Ishikawa (cell line): ENCODE data around the gene CDK19.

ENCODE experiments used
- CEBPB ChIP-seq: IDR thresholded peaks from 2 replicates; pipeline ENCODE4 v1.6.1; 2012
- CREB1 ChIP-seq: IDR thresholded peaks from 2 replicates; pipeline ENCODE4 v1.6.1; 2012; ENCODE audit warnings: low read depth
- EGR1 ChIP-seq: IDR thresholded peaks from 2 replicates; pipeline ENCODE4 v1.6.1; 2012
- EP300 ChIP-seq: IDR thresholded peaks from 2 replicates; pipeline ENCODE4 v1.6.1; 2012; ENCODE audit warnings: borderline replicate concordance
- FOXM1 ChIP-seq: IDR thresholded peaks from 2 replicates; pipeline ENCODE4 v1.6.1; 2012; ENCODE audit warnings: low read depth, borderline replicate concordance
- MAX ChIP-seq: IDR thresholded peaks from 2 replicates; pipeline ENCODE4 v1.6.1; 2012
- NFIC ChIP-seq: IDR thresholded peaks from 2 replicates; pipeline ENCODE4 v1.6.1; 2012
- RAD21 ChIP-seq: IDR thresholded peaks from 2 replicates; pipeline ENCODE4 v1.6.1; 2012; ENCODE audit warnings: low read depth
- REST ChIP-seq: IDR thresholded peaks from 2 replicates; pipeline ENCODE4 v1.6.1; 2012; ENCODE audit warnings: low read depth, mild to moderate bottlenecking
- TAF1 ChIP-seq: IDR thresholded peaks from 2 replicates; pipeline ENCODE4 v1.6.1; 2012; ENCODE audit warnings: low read depth, mild to moderate bottlenecking
- TCF12 ChIP-seq: IDR thresholded peaks from 2 replicates; pipeline ENCODE4 v1.6.1; 2012; ENCODE audit warnings: low read depth
- TEAD4 ChIP-seq: IDR thresholded peaks from 2 replicates; pipeline ENCODE4 v1.6.1; 2012
- USF1 ChIP-seq: IDR thresholded peaks from 2 replicates; pipeline ENCODE4 v1.6.1; 2012
- YY1 ChIP-seq: IDR thresholded peaks from 2 replicates; pipeline ENCODE4 v1.6.1; 2012; ENCODE audit warnings: low read depth
- ZBTB7A ChIP-seq: IDR thresholded peaks from 2 replicates; pipeline ENCODE4 v1.6.1; 2012; ENCODE audit warnings: low read depth

Gene CDK19

GRCh38 chr6:110566346-110567125 is 248.7 kb downstream of the CDK19 start:
- TF ChIP-seq USF1 (no peak), ZBTB7A (no peak), EGR1 (no peak), CREB1 (no peak), CEBPB (no peak), RAD21 (no peak), TCF12 (no peak), TAF1 (no peak), TEAD4 (no peak)

- no peak for TF ChIP-seq EP300
- TF ChIP-seq ZBTB7A: no peak
- TF ChIP-seq REST: no peak
- no peak for TF ChIP-seq USF1
- TF ChIP-seq FOXM1: no peak
- no peak for TF ChIP-seq MAX
- no peak for TF ChIP-seq EGR1
- TF ChIP-seq TAF1: no peak
- no peak for TF ChIP-seq NFIC
- no peak for TF ChIP-seq TCF12
- TF ChIP-seq CREB1: no peak
- TF ChIP-seq RAD21: no peak
- TF ChIP-seq TEAD4: no peak
- no peak for TF ChIP-seq CEBPB
- no peak for TF ChIP-seq YY1
These were observed 250.4 kb downstream of the CDK19 start for GRCh38 chr6:110564703-110565421.

GRCh38 chr6:110563711-110564110 is 251.6 kb downstream of the CDK19 start:
- no peak for TF ChIP-seq MAX
- TF ChIP-seq FOXM1: no peak
- TF ChIP-seq EGR1: no peak
- TF ChIP-seq EP300: no peak
- no peak for TF ChIP-seq CEBPB
- no peak for TF ChIP-seq TAF1
- no peak for TF ChIP-seq CREB1
- no peak for TF ChIP-seq REST
- TF ChIP-seq YY1: no peak
- no peak for TF ChIP-seq ZBTB7A
- TF ChIP-seq USF1: no peak
- no peak for TF ChIP-seq TCF12
- TF ChIP-seq NFIC: no peak

GRCh38 chr6:110562316-110562915 is 252.9 kb downstream of the CDK19 start:
- TF ChIP-seq ZBTB7A: no peak
- TF ChIP-seq TCF12: no peak
- TF ChIP-seq YY1: no peak
- TF ChIP-seq EGR1: no peak
- no peak for TF ChIP-seq REST
- no peak for TF ChIP-seq EP300
- TF ChIP-seq TAF1: no peak
- no peak for TF ChIP-seq RAD21
- no peak for TF ChIP-seq TEAD4
- no peak for TF ChIP-seq CREB1
- TF ChIP-seq MAX: no peak
- no peak for TF ChIP-seq FOXM1
- TF ChIP-seq USF1: no peak
- no peak for TF ChIP-seq NFIC
- no peak for TF ChIP-seq CEBPB
